ENCODE results near the gene GTF3C5.

The GTF3C5 gene

DNA sequence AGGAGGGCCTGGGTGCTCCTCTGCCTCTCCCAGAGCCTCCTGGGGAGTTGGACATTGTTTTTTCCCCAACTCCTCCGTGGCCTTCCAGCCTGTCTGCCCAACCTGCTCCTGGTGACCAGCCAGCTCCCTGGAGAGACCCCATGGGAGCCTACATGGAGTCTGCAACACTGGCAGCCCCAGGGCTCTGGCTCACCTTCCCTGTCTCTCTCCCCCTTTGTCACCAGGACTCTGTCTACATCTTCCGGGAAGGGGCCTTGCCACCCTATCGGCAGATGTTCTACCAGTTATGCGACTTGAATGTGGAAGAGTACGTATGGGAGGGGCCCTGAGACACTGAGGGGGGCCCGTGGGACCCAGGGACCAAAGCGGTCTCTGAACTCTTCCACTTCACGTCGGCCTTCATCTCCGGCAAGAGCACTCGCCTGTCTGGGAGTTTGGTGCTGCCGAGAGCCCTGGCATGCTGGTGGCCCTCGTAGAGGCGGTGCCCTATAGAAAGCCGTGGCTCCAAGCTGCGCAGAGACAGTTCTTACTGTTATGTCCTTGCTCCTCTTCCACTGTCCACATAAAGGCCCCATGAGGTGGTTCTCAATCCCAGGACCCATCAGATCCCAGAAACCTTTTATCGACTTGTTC is 25.1 kb downstream of the GTF3C5 start:
- no peak for TF ChIP-seq POLR2A (IDR thresholded peaks at IDR 0.05; ENCODE audit: extremely low read depth, insufficient read length)
- no peak for TF ChIP-seq CTCF (IDR thresholded peaks at IDR 0.05; ENCODE audit: low read depth, low read length)
- TF ChIP-seq MYC (IDR thresholded peaks at IDR 0.05; ENCODE audit: low read depth, low read length), result no peak
- TF ChIP-seq, protein P1, sequence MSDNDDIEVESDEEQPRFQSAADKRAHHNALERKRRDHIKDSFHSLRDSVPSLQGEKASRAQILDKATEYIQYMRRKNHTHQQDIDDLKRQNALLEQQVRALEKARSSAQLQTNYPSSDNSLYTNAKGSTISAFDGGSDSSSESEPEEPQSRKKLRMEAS (IDR thresholded peaks at IDR 0.05; ENCODE audit: low read depth, low read length), result no peak
- no peak for DNase-seq (ENCODE audit: low read depth)
- H3K4me3 ChIP-seq (ENCODE audit: low read depth, low read length), result no peak overlapping the region

DNA sequence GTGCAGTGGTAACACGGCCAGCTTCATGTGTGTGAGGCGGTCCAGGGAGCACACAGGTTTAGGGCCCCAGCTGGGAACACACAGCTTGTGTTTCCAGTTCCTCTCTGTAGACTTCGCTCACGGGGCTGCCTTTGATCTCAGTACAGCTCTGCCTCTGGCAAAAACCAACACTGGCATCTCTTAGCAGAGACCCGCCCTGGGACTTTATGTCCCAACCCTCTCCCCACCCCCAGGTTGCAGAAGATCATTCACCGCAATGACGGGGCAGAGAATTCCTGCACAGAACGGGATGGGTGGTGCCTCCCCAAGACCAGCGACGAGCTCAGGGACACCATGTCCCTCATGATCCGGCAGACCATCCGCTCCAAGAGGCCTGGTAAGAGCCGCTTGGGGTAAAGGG is 25.7 kb downstream of the GTF3C5 start:
- TF ChIP-seq MYC (IDR thresholded peaks at IDR 0.05; ENCODE audit: low read depth, low read length), result no peak
- no peak for TF ChIP-seq CTCF (IDR thresholded peaks at IDR 0.05; ENCODE audit: low read depth, low read length)
- TF ChIP-seq, protein P1 (IDR thresholded peaks at IDR 0.05; ENCODE audit: low read depth, low read length), result no peak
- no peak for TF ChIP-seq POLR2A (IDR thresholded peaks at IDR 0.05; ENCODE audit: extremely low read depth, insufficient read length)
- no peak overlapping the region for H3K4me3 ChIP-seq (ENCODE audit: low read depth, low read length)
- no peak for DNase-seq (ENCODE audit: low read depth)

- no peak for TF ChIP-seq POLR2A (IDR thresholded peaks at IDR 0.05; ENCODE audit: extremely low read depth, insufficient read length)
- no peak for TF ChIP-seq CTCF (IDR thresholded peaks at IDR 0.05; ENCODE audit: low read depth, low read length)
- no peak for TF ChIP-seq MYC (IDR thresholded peaks at IDR 0.05; ENCODE audit: low read depth, low read length)
- TF ChIP-seq, protein P1 (IDR thresholded peaks at IDR 0.05; ENCODE audit: low read depth, low read length), result no peak
- H3K4me3 ChIP-seq (ENCODE audit: low read depth, low read length), result no peak overlapping the region
- DNase-seq (ENCODE audit: low read depth), result no peak
Measured at GRCh38 chr9:133057006-133057405, 26.2 kb downstream of the GTF3C5 start.

- H3K4me3 ChIP-seq (ENCODE audit: low read depth, low read length), result no peak overlapping the region
- no peak for DNase-seq (ENCODE audit: low read depth)
- TF ChIP-seq CTCF (IDR thresholded peaks at IDR 0.05; ENCODE audit: low read depth, low read length), result no peak
- no peak for TF ChIP-seq MYC (IDR thresholded peaks at IDR 0.05; ENCODE audit: low read depth, low read length)
- no peak for TF ChIP-seq POLR2A (IDR thresholded peaks at IDR 0.05; ENCODE audit: extremely low read depth, insufficient read length)
Measured at GRCh38 chr9:133057553-133057952, 26.8 kb downstream of the GTF3C5 start.

DNA sequence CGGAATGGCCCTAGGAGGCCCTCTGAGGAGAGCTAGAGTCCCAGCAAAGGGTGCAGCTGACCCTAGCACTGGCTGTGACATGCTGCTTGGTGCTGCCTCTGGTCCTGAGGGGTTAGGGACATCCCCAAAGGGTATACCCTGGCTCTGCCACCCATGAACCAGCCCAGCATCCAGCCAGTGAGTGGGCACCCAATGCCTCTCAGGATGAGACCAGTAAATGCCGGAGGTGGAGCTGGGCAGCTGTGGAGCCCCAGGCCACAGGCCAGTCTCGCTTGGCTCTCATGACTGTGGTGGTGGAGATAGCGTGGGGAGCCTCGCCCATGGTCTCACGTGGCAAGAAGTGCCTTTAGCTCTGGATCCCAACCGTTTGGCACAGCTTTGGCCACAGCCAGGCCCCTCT is 27.3 kb downstream of the GTF3C5 start:
- TF ChIP-seq, protein P1 (IDR thresholded peaks at IDR 0.05; ENCODE audit: low read depth, low read length), result no peak
- no peak for TF ChIP-seq CTCF (IDR thresholded peaks at IDR 0.05; ENCODE audit: low read depth, low read length)
- TF ChIP-seq MYC (IDR thresholded peaks at IDR 0.05; ENCODE audit: low read depth, low read length), result no peak
- no peak for TF ChIP-seq POLR2A (IDR thresholded peaks at IDR 0.05; ENCODE audit: extremely low read depth, insufficient read length)
- DNase-seq (ENCODE audit: low read depth), result no peak
- no peak overlapping the region for H3K4me3 ChIP-seq (ENCODE audit: low read depth, low read length)
